ENCODE results near the gene S100A10. TPM values are rescaled to one million over a fixed set of nuclear protein-coding genes. Genes with fewer than 3 reads are reported as not detected.

Gene S100A10
- total RNA-seq, 3 donors from 2014 or later (not counting 1 experiment from before 2014, with no cell fraction given): 142 to 200 (median 183) TPM

- H3K36me3 ChIP-seq (ENCODE audit: control insufficient read depth, insufficient read depth, low read length): peaks cover 48% of the 10 kb centered on the region
- DNase-seq (no peak), ATAC-seq (no peak)
- Mint-ChIP-seq H3K27me3 (ENCODE audit: low read depth in 2 of 2) (no peaks in the 10 kb centered on the region), H3K9me3 (no peaks in the 10 kb centered on the region), H3K4me3 (no peak overlapping the region), H3K36me3 (peaks cover 17% of the 10 kb centered on the region), H3K4me1 (peaks cover 48 to 60% of the 10 kb centered on the region in 2 donors), H3K27ac (no peak overlapping the region)
- H3K27me3 ChIP-seq (ENCODE audit: control insufficient read depth, insufficient read depth, low read length): no peaks in the 10 kb centered on the region
- intact Hi-C loops (cut with micrococcal nuclease): no loop called here
- TF ChIP-seq, protein P1, sequence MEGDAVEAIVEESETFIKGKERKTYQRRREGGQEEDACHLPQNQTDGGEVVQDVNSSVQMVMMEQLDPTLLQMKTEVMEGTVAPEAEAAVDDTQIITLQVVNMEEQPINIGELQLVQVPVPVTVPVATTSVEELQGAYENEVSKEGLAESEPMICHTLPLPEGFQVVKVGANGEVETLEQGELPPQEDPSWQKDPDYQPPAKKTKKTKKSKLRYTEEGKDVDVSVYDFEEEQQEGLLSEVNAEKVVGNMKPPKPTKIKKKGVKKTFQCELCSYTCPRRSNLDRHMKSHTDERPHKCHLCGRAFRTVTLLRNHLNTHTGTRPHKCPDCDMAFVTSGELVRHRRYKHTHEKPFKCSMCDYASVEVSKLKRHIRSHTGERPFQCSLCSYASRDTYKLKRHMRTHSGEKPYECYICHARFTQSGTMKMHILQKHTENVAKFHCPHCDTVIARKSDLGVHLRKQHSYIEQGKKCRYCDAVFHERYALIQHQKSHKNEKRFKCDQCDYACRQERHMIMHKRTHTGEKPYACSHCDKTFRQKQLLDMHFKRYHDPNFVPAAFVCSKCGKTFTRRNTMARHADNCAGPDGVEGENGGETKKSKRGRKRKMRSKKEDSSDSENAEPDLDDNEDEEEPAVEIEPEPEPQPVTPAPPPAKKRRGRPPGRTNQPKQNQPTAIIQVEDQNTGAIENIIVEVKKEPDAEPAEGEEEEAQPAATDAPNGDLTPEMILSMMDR (IDR thresholded peaks at IDR 0.05): no peak
- no peak overlapping the region for H3K27ac ChIP-seq (ENCODE audit: low read length)
- WGBS (ENCODE audit: insufficient coverage): no CpG with 5 or more reads among the region's 1 CpG
- H3K4me3 ChIP-seq (ENCODE audit: low read length): no peak overlapping the region
- H3K4me1 ChIP-seq (ENCODE audit: control insufficient read depth, insufficient read depth, low read length): peaks cover 27% of the 10 kb centered on the region
- H3K9me3 ChIP-seq (ENCODE audit: control insufficient read depth, insufficient read depth, low read length): no peaks in the 10 kb centered on the region
Measured at GRCh38 chr1:151985768-151986167, 7.9 kb downstream of the S100A10 start.

DNA sequence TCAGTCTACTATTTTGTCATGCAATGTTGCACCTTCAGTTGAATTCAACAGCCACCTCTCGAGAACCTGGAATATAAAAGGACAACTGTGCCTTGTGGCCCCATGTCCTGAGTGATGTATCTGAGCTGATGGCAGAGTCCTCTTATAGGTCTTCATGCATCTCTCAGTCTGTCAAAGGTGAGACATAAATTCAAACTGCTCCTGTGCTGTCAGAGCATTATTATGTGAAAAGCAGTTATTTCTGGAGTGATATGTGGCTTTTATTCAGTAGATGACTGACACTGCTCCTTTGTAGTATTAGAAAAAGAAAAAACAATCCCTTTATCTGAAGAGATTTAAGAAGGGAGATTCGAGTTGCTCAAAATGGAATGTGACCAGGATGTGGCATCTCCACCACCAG lies 8.4 kb downstream of the S100A10 start:
- intact Hi-C loops (cut with micrococcal nuclease): no loop called here
- Mint-ChIP-seq H3K4me3 (no peak overlapping the region), H3K4me1 (peaks cover 43 to 55% of the 10 kb centered on the region in 2 donors), H3K27me3 (ENCODE audit: low read depth in 2 of 2) (no peaks in the 10 kb centered on the region), H3K36me3 (peaks cover 17% of the 10 kb centered on the region), H3K27ac (no peak overlapping the region), H3K9me3 (no peaks in the 10 kb centered on the region)
- H3K4me3 ChIP-seq (ENCODE audit: low read length): no peak overlapping the region
- TF ChIP-seq, protein P1 (IDR thresholded peaks at IDR 0.05): no peak
- H3K27ac ChIP-seq (ENCODE audit: low read length): no peak overlapping the region
- H3K27me3 ChIP-seq (ENCODE audit: control insufficient read depth, insufficient read depth, low read length): no peaks in the 10 kb centered on the region
- peaks cover 27% of the 10 kb centered on the region for H3K4me1 ChIP-seq (ENCODE audit: control insufficient read depth, insufficient read depth, low read length)
- H3K36me3 ChIP-seq (ENCODE audit: control insufficient read depth, insufficient read depth, low read length): peaks cover 52% of the 10 kb centered on the region
- 100% methylated on average over 2 of the region's 2 CpGs for WGBS (ENCODE audit: insufficient coverage)
- no peaks in the 10 kb centered on the region for H3K9me3 ChIP-seq (ENCODE audit: control insufficient read depth, insufficient read depth, low read length)
- DNase-seq (no peak), ATAC-seq (no peak)

DNA sequence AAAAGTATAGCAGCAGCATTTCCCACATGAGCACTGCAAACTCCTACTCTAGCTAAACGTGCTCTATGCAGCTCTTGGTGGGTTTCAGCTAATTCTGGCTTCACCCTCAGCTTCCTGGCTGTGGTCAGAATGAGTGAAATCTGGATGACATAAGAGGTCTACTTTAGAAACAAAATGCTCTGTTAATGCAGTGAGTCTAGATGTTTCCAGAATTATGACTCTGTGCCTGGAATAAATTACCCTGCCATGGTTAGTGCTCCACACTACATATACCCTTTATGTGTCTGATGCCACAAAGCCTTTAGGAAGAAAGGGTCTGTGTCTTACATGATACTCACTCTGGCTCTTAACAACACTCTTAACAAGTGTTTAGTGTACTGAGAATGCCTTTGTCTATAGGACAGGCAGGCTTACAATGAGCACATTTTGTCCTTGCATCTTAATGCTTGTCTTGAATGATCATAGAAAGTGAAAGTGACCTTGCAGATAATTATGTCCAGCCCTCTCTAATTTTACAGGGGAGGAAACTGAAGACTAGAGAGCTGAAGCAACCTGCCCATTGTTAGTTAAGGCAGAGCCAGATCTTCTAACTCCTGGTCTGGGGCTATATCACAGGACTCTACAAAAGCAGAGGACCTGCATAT lies 9.2 kb downstream of the S100A10 start:
- H3K9me3 Mint-ChIP-seq: no peaks in the 10 kb centered on the region
- Histone ChIP-seq H3K9me3 (ENCODE audit: control insufficient read depth, insufficient read depth, low read length) (no peaks in the 10 kb centered on the region), H3K4me1 (ENCODE audit: control insufficient read depth, insufficient read depth, low read length) (peaks cover 20% of the 10 kb centered on the region), H3K36me3 (ENCODE audit: control insufficient read depth, insufficient read depth, low read length) (peaks cover 52% of the 10 kb centered on the region), H3K27me3 (ENCODE audit: control insufficient read depth, insufficient read depth, low read length) (no peaks in the 10 kb centered on the region), H3K27ac (ENCODE audit: low read length) (peak overlapping the region; percentile 27), H3K4me3 (ENCODE audit: low read length) (no peak overlapping the region)
- peaks cover 42 to 46% of the 10 kb centered on the region in 2 donors for H3K4me1 Mint-ChIP-seq
- WGBS (ENCODE audit: insufficient coverage): no CpG with 5 or more reads among the region's 1 CpG
- H3K36me3 Mint-ChIP-seq: peaks cover 17% of the 10 kb centered on the region
- H3K27ac Mint-ChIP-seq: peak overlapping the region; percentile 27 to 83
- DNase-seq: peak in 1 of 2 donors; percentile 49
- no peaks in the 10 kb centered on the region for H3K27me3 Mint-ChIP-seq (ENCODE audit: low read depth in 2 of 2)
- peak overlapping the region; percentile 43 for H3K4me3 Mint-ChIP-seq
- ATAC-seq: peak; percentile 67 to 83 (median 69)
- intact Hi-C loops (cut with micrococcal nuclease): no loop called here
- TF ChIP-seq, protein P1 (IDR thresholded peaks at IDR 0.05): no peak

Data from natural killer cell (primary cell).